ENCODE results near the gene RCL1.
"Not testable (repeated sequence)": the region's sequence is repeated elsewhere in the genome, so short reads cannot be mapped to it uniquely, and the experiment has no call there.

RCL1 gene

GRCh38 chr9:4792572-4793458 lies at the start of gene RCL1:
Gene RCL1, plus strand, starts transcription at chr9:4792944. Its CDS starts 148 bp downstream, at chr9:4793092.
- DNase-seq, result peak; percentile 94 to 96

- no peak for DNase-seq
Measured at GRCh38 chr9:4743131-4743875, 49.4 kb upstream of the RCL1 start.

- no peak for DNase-seq
Measured at GRCh38 chr9:4746278-4747030, 46.3 kb upstream of the RCL1 start.

GRCh38 chr9:4748612-4749011 lies 44.1 kb upstream of the RCL1 start:
- no peak for DNase-seq

- DNase-seq, result peak in 1 of 2 donors; percentile 58
Measured at GRCh38 chr9:4750023-4750673, 42.6 kb upstream of the RCL1 start.

- DNase-seq, result not testable (repeated sequence)
Measured at GRCh38 chr9:4754530-4754929, 38.2 kb upstream of the RCL1 start.

GRCh38 chr9:4755026-4755609 lies 37.6 kb upstream of the RCL1 start:
- no peak for DNase-seq

GRCh38 chr9:4756420-4756819 lies 36.3 kb upstream of the RCL1 start:
- DNase-seq, result no peak

- DNase-seq, result no peak
Measured at GRCh38 chr9:4760122-4760521, 32.6 kb upstream of the RCL1 start.

GRCh38 chr9:4762108-4762885 lies 30.4 kb upstream of the RCL1 start:
- peak; percentile 80 to 86 for DNase-seq

GRCh38 chr9:4762886-4763541 lies 29.7 kb upstream of the RCL1 start:
- DNase-seq, result peak in 1 of 2 donors; percentile 61

GRCh38 chr9:4764033-4764432 lies 28.7 kb upstream of the RCL1 start:
- DNase-seq, result no peak

GRCh38 chr9:4768681-4769080 lies 24.1 kb upstream of the RCL1 start:
- no peak for DNase-seq

GRCh38 chr9:4769321-4770080 lies 23.2 kb upstream of the RCL1 start:
- DNase-seq, result no peak

- no peak for DNase-seq
Measured at GRCh38 chr9:4771788-4772187, 21.0 kb upstream of the RCL1 start.

- DNase-seq, result no peak
Measured at GRCh38 chr9:4774209-4774608, 18.5 kb upstream of the RCL1 start.

GRCh38 chr9:4774958-4775357 lies 17.8 kb upstream of the RCL1 start:
- DNase-seq, result not testable (repeated sequence)

- DNase-seq, result no peak
Measured at GRCh38 chr9:4780651-4781050, 12.1 kb upstream of the RCL1 start.

- DNase-seq, result no peak
Measured at GRCh38 chr9:4781408-4781807, 11.3 kb upstream of the RCL1 start.

GRCh38 chr9:4783191-4783590 lies 9.6 kb upstream of the RCL1 start:
- DNase-seq, result not testable (repeated sequence)
